HG03565 (cell line): ENCODE results near the gene ALX3.

Experiments
- ATAC-seq: cut with Tn5 transposase; IDR thresholded peaks from one replicate; pipeline ENCODE4 v1.9.1; 2021; ENCODE audit warnings: mild to moderate bottlenecking, moderate library complexity; ENCODE audit not compliant: unreplicated experiment

ALX3 gene

DNA sequence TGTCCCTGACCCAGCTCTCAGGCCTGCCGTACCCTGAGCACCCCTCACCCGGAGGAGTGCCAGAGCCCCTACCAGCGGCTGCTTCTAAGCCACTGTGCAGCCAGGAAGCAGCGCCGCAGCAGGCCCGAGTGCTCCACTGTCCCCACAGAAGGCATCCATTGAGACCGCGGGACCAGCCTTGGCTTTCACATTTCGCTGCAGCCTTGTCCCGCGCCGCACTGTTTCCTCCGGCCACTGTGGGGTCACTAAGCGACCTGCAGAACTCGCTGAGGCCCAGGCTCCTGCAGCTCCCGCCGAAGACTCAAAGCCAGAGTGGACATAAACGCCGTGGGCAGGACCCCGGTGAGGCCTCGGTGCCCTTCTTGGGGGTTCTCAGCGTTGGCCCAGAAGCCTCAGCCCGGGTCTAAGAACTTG, 3.0 kb downstream of the ALX3 start:
- no peak for ATAC-seq

DNA sequence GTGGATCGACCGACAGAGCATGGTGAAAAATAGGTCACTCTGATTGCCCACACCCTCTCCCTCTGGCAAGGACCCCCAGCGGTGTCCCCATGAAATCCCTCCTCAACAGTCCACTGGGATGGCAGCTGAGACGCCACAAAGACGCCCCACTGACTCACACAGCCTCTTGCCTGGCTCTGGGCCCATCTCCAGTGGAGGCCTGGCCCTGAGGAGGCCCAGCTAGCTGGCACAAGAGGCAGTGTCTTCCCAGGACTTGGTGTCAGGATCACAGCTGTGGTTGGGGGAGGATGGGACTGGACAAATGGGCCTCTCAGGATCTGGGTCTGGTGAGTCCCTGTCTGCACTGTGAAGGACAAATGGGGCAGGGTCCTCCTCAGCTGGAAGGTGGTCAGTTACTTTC, 4.6 kb downstream of the ALX3 start:
- ATAC-seq, result no peak

DNA sequence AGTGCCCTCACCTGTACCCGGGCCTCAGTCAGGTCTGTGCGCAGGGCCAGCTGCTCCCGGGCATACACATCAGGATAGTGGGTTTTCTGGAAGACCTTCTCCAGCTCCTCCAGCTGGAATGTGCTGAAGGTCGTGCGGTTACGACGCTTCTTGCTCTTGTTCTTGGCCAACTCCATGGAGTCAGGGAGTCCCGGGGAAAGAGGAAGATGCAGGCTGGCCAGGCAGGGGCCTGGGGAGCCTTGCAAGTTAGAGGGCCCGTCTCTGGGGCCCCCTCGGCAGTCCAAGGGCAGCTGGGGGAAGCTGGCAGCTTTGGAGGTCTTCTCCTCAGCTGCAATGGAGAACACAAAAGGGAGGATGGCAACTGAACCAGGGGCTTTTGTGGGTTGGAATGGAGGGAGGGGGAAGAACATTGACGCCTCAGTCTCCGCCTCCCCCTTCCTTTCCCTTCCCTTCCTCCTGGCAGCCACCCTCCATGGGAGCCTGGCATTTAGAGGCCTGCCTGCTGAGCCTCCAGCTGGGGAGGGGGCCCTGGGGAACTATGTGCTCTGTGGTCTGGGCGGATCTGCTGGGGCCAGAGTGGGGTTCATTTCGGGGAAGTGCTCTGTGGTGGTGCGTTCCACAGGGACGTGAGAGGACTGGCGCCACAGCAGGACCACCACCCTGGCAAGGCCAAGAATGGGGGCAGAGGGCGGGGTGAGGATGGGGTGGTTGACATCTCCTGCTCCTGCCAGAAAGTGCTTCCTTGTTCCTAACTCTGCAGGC, 5.7 kb downstream of the ALX3 start:
- ATAC-seq, result no peak

DNA sequence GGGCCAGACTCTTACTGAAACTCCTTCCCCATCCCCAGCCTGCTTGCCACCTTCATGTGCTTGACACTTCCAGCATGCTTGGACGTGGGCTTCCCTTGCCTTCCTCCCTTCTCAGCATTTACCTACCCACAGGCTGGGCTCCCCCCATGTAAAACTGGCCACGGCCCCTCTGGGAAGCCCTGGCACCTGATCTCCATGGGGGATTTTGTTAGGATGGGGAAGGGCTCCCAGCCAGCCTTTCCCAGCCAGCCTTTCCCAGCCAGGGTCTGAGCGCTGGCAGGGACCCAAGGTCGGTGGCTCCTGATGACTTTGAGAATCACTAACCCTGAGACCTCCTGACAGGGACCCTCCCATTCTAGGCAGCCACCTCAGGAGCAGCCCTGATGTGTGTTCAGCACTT, 6.7 kb downstream of the ALX3 start:
- ATAC-seq, result no peak

DNA sequence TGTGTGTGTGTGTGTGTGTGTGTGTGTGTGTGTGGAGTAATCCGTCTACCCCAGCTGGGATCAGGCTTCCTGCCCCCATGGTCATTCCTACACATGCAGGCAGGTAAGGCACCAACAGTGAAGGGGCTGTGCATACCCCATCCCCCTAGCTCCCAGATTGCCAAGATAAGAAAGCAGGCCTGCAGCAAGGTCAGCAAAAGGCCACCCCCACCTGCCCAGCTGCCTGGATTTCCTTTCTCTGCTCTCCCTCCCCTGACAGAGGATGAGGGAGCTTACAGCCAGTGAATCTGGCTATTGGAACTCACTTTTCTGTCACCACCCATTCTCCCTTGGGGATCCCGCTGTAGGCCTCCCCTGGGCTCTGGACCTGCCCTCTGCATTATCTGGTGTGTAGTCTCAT, 7.9 kb downstream of the ALX3 start:
- ATAC-seq, result no peak

DNA sequence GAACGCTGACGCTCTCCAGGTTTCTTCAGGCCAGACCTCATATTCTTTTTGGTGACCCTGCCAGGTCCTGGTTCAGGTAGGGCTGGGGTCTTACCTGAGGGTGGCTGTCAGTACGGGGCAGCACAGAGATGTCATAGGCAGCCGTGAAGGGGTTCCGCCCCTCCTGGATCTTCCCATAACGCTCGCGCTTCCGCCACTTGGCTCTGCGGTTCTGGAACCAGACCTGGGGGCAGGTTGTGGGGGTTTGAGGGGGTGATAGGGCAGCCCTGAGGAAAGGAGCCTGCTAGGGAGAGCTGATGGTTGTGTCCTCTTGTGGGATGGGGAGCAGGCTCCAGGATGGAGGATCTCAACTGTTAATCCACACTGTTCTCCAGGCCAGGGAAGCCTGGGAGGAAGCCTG, 9.1 kb downstream of the ALX3 start:
- ATAC-seq, result no peak

DNA sequence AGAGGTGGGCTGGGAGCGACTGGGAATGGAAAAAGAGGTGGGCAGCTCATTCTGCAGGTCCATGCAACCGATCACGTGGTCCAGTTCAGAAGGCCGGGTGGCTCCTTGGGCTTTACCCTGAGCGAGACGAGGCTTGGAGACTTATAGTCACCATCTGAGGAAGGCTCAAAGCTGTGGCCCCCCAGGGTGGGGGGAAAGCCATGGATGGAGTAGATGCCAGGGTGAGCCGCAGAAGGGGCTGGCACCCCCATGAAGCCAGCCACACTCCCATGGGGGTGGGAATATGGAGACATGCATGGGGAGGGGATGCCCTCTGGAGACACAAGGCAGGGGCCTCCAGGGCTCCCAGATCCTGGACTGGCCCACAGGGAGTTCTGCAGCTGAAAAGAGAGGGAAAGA, 9.8 kb downstream of the ALX3 start:
- ATAC-seq, result no peak

DNA sequence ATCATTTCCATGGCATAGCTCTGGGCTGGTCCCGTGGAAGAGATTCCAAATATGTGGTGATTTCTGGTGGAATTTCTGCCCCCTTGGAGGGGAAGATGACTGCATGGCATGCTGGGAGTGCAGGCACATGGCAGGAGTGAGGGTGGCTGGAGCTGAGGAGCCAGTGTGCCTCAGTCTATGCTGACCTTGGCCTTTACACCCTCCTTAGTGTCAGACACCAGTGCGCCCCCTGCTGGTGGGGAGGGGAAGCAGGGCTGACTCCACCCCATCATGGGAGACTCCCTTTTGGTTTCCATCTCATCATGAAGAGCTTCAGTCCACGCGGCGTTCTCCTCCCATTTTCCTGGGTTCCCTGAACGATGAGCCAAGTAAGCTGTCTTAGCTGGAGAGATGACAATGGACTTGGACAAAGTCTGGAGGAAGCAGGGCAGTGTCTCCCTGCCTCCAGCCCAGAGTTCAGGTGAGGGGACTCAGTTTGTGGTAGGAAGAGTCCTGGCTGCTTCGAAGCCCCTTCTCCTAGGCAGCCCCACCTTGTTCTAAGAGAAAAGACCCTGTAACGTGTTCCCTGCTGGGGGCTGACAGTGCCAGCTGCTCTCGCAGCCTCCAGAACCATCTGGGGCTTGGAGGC, 10.3 kb downstream of the ALX3 start:
- no peak for ATAC-seq

DNA sequence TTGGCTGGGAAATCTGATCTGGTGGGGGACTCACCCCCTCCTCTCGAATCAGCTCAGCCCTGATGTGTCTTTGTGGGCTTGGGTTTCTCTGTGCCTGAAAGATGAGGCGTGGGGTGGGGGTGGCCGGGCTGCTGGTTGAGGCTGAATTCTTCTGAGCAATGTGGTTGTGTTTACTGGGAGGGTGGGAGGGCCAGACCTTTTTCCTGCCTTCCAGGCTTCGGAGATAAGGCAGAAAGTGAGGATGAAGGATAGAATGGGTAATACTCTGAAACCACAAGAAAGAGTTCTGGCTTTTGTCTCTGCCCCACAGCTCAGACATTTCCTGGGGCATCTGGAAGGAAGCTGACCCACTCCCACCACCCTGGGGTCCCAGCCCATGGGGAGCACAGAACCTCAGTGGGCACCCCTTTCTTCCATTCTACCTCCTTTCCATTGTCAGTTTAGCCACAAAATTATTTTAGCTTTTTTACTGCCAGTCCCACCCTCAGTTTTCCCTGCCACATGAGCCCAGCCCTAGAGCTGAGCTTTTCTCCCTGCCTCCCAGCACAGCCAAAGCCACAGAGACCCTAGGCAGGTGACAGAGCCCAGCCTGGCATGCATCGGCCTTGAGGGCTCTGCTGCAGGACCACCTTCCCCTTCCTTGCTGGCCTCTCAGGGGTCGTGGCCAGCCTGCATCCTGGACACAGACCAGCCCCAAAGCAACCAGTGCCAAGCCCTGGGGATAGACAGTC, 11.2 kb downstream of the ALX3 start:
- ATAC-seq, result no peak

DNA sequence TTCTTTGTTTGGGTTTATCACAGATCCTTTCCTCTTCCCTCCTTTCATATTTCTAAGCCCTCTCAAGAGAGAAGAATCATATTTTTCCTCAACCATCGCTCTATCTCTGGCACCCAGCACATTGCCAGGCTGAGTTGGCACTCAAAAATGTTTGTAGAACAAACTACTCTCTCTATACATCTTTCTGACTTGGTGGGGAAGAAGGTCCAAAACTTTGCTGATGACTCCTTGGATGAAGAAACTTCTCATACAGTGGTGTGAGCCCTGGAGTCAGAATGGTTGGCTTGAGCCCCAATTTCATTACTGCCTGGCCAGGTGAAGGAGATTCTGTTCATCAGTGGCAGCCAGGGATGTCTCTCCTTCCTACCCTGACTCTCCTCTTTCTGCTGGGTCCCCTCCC, 11.9 kb downstream of the ALX3 start:
- no peak for ATAC-seq

DNA sequence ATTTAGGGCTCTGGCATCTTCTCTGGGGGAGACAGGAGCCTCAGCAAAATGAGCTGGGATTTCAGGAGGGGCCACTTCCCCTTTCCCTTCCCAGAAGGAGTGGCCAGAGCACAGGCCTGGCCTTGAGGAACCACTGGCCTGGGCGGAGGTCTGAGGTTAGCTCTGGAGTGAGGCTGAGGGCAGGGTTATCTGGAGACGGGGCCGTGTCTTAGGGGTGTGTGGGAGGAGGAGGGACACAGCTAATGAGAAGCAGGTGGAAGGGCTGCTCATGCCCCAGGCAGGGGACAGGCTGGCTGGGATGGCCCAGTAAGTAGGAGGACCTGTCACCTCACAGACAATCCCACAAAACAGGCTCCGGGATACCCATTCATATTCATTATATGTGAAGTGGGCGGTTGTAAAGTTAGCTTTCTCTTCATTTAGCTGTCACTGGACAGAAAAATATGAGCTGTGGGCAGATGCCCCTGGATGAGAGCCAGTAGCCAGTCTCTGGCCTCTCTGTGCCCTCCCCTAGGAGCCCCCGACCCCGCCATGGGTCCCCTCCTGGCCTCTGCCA, 12.4 kb downstream of the ALX3 start:
- no peak for ATAC-seq

DNA sequence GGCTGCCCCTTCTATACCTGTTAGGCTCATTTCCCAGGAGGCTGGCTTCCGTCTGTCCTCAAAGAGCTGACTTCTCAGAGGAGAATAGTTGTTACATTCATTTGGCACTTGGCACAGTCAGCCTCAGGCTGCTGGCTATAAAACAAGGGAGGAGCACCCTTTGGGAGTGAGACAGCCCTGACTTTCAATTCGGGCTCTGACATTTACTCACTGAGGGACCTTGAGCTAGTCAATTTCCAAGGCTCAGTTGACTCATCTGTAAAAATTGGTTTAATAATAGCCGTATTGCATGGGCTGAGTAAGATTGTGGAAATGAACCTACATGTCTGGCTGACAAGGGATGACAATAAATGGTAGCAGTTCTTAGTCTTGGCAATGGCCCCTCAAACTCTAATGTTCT, 13.7 kb downstream of the ALX3 start:
- ATAC-seq, result no peak

DNA sequence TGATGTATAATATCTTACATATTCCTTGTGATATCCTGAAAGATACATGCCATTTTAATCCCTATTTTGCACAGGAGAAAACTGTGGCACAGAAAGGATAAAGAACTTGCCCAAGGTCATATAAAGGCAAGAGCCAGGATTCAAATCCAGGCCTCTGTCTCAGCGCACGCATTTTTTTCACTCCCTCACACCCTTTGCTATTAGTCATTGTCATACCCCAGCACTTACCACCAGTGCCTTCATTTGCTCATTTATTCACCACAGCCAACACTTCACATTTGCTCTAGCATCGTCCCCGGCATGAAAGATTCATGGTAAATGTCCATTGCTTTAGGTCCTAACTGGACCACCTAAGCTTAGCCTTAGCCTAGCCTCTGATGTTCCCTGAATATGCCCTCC, 14.2 kb downstream of the ALX3 start:
- no peak for ATAC-seq

DNA sequence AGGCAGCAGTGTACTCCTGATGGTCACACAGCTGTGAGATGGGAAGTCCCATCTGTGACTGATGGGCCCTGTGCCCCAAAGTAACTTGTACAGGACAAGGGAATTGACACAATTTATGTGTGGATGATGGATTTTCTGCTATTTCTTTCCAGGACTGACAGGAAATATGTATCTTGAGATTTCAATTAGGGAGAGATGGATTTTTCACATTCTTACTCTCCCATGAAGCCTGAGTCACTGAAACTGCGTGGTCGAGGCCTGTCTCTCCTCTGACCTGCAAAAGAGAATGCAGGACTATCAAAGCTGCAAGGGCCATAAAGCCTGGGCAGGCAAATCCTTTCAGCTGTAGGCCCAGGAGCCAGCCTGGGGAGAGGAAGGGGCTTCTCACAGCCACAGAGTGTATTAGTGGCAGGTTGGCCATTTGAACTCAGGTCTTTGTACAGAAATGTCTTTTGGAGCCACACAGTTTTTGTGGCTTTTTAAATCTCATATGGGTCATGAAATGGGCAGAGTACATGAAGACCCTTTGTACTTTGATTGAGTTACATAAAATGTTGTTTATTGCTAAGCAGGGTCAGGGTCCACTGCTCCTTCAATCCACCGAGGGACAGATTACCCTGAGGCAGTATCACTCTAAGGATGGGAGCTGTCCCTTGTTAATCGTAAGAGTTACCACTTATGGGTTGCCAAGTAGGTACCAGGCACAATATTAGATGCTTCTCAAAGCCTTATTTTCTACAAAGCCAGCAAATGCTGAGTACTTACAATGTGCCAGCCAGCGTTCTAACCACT, 14.8 kb downstream of the ALX3 start:
- no peak for ATAC-seq

DNA sequence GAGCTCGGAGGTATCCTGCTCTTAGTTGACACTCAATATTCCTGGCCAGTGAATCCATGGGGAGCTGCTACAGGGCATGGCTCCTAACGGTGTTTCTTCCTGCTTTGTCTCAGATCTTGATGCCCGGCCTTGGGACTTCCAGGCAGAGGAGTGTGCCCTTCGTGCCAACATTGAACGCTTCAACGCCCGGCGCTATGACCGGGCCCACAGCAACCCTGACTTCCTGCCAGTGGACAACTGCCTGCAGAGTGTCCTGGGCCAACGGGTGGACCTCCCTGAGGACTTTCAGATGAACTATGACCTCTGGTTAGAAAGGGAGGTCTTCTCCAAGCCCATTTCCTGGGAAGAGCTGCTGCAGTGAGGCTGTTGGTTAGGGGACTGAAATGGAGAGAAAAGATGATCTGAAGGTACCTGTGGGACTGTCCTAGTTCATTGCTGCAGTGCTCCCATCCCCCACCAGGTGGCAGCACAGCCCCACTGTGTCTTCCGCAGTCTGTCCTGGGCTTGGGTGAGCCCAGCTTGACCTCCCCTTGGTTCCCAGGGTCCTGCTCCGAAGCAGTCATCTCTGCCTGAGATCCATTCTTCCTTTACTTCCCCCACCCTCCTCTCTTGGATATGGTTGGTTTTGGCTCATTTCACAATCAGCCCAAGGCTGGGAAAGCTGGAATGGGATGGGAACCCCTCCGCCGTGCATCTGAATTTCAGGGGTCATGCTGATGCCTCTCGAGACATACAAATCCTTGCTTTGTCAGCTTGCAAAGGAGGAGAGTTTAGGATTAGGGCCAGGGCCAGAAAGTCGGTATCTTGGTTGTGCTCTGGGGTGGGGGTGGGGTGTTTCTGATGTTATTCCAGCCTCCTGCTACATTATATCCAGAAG, 16.7 kb downstream of the ALX3 start:
- ATAC-seq, result no peak

DNA sequence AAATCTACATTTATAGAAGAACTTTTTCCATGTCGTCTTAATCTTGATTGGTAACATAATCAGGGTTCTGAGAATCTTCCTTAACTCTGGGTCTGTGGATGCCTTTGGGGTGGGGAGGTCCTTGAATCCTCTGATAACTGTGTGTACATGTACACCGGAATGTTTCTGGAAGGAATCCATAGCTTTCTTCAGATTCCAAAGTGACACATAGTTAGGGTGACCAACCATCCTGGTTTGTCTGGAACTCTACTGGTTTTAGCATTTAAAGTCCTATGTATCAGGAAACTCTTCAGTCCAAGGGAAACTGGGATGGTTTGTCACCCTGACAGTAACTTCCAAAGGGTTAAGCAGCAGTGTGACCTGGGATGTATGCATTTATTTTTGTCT, 19.2 kb downstream of the ALX3 start:
- ATAC-seq, result no peak

DNA sequence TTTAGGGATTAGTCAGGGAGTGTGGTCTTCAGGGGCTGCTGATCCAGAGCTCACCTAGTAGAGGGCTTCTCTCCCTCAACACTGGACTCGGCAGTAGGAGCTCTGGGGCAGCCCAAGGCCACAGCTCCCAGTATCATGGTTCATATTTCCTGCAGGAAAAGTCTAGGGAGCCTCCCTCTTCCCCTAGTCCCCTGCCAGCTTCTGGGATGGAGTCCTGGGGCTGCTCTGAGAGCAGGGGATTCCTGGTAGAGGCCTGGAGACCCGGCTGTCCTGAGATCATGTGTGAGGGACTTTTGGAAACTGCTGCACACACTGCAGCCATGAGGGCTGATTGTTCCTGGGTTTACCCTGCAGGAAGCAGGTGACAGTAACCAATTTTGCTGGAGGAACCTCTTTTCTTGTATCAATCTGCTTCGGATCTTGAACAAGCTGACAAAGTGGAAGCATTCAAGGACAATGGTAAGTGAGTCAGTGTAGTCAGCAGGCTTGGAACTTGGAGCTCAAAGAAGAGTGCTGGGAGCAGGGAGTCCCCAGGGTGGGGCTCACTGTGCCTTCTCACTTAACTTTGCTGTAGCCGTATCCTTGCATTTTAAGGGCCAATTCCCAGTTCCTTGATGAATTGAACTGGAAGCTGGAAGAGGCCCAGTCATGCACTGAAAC, 19.7 kb downstream of the ALX3 start:
- no peak for ATAC-seq

DNA sequence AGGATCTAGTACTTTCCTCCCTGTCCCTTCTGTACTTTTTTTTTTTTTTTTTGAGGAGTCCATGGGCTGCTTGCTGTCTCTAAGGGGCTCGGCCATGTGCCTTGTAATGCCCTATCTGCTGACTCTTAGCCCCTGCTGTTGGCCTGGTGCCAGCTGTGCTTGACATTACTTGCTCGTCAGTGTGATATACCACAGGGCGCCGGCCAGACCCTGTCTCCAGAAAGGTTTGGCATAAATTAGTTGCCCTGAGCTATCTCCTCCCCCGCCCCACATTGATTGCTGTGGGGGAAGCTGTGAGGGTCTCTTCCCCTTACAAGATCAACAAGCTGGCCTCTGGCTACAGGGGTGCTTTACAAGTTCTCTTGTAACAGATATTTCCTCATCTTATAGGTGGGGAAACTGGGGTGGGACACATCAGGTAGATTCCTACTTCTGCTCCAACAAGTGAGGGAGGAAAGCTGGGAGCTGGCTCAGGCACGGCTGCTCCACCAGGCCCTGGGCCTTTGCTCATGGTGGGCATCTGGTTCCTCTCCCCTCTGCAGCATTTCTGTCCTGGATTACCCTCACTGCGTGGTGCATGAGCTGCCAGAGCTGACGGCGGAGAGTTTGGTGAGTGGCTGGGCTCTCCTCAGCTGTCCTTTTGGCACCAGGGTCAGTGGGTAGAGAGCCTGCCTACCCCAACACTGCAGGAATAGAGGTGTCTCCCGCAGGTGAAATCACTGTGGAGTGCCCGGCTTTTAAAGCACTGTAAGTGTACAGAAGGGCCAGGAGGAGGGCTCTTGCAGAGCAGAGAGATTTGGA, 20.5 kb downstream of the ALX3 start:
- no peak for ATAC-seq
